Trophoblast cell (in vitro differentiated cells and primary cell): ENCODE data around the gene RPN2.

Experiments
- DNase-seq, 2 donors: peaks; one replicate each; pipeline ENCODE4 v3.0.0-alpha.2; 2016
- H2AFZ ChIP-seq: 2 replicates; pipeline ENCODE4 v1.6.1; 2013; ENCODE audit warnings: low read length, moderate library complexity, mild to moderate bottlenecking; ENCODE audit not compliant: insufficient read depth, poor library complexity
- H2AK5ac ChIP-seq: 2 replicates; pipeline ENCODE4 v1.6.1; 2013; ENCODE audit warnings: mild to moderate bottlenecking, low read length
- H2BK120ac ChIP-seq: 2 replicates; pipeline ENCODE4 v1.6.1; 2013; ENCODE audit warnings: low read length, mild to moderate bottlenecking, moderate library complexity; ENCODE audit not compliant: insufficient read depth, poor library complexity
- H2BK12ac ChIP-seq: 2 replicates; pipeline ENCODE4 v1.6.1; 2013; ENCODE audit warnings: mild to moderate bottlenecking, low read length, moderate library complexity
- H2BK5ac ChIP-seq: 2 replicates; pipeline ENCODE4 v1.6.1; 2013; ENCODE audit warnings: low read length, low read depth, moderate library complexity, mild to moderate bottlenecking; ENCODE audit not compliant: poor library complexity
- H3K14ac ChIP-seq: 2 replicates; pipeline ENCODE4 v1.6.1; 2013; ENCODE audit warnings: mild to moderate bottlenecking, low read length
- H3K18ac ChIP-seq: 2 replicates; pipeline ENCODE4 v1.6.1; 2013; ENCODE audit warnings: mild to moderate bottlenecking, low read length
- H3K23ac ChIP-seq: 2 replicates; pipeline ENCODE4 v1.6.1; 2013; ENCODE audit warnings: low read length
- H3K27ac ChIP-seq: 2 replicates; pipeline ENCODE4 v1.5.1; 2013; ENCODE audit warnings: low read depth, mild to moderate bottlenecking, inconsistent platforms, low read length, moderate library complexity
- H3K27me3 ChIP-seq: 2 replicates; pipeline ENCODE4 v1.6.1; 2013; ENCODE audit warnings: inconsistent platforms, mild to moderate bottlenecking, low read length, moderate library complexity; ENCODE audit not compliant: insufficient read depth
- H3K36me3 ChIP-seq, 2 experiments: 1 replicate in 1 of 2; 2 replicates in 1 of 2; pipeline ENCODE4 v1.6.1; 2013; ENCODE audit warnings: low read length in 2 of 2, mild to moderate bottlenecking in 2 of 2, moderate library complexity in 1 of 2; ENCODE audit not compliant: insufficient read depth in 2 of 2, control insufficient read depth in 1 of 2
- H3K4ac ChIP-seq: 2 replicates; pipeline ENCODE4 v1.6.1; 2013; ENCODE audit warnings: low read depth, mild to moderate bottlenecking, low read length, moderate library complexity
- H3K4me1 ChIP-seq, 2 experiments: 1 replicate in 1 of 2; 2 replicates in 1 of 2; pipeline ENCODE4 v1.6.1; 2013; ENCODE audit warnings: low read length in 2 of 2, mild to moderate bottlenecking in 2 of 2, moderate library complexity in 1 of 2; ENCODE audit not compliant: insufficient read depth in 2 of 2, control insufficient read depth in 1 of 2
- H3K4me2 ChIP-seq: 2 replicates; pipeline ENCODE4 v1.6.1; 2013; ENCODE audit warnings: inconsistent platforms, mild to moderate bottlenecking, low read length, moderate library complexity
- H3K4me3 ChIP-seq: 2 replicates; pipeline ENCODE4 v1.5.1; 2013; ENCODE audit warnings: mild to moderate bottlenecking, low read depth, low read length, inconsistent platforms
- H3K79me1 ChIP-seq: one replicate; pipeline ENCODE4 v1.6.1; 2013; ENCODE audit warnings: low read length
- H3K79me2 ChIP-seq: 2 replicates; pipeline ENCODE4 v1.6.1; 2013; ENCODE audit warnings: low read length, mild to moderate bottlenecking; ENCODE audit not compliant: control insufficient read depth, insufficient read depth, poor library complexity
- H3K9ac ChIP-seq: 2 replicates; pipeline ENCODE4 v1.6.1; 2013; ENCODE audit warnings: mild to moderate bottlenecking, low read length
- H3K9me3 ChIP-seq: 2 replicates; pipeline ENCODE4 v1.6.1; 2013; ENCODE audit warnings: low read depth, mild to moderate bottlenecking, control low read depth, inconsistent platforms, low read length; ENCODE audit not compliant: insufficient read depth
- H4K12ac ChIP-seq: 2 replicates; pipeline ENCODE4 v1.6.1; 2013; ENCODE audit warnings: low read depth, mild to moderate bottlenecking, low read length, moderate library complexity
- H4K8ac ChIP-seq: 2 replicates; pipeline ENCODE4 v1.6.1; 2013; ENCODE audit warnings: low read depth, mild to moderate bottlenecking, low read length, moderate library complexity
- H4K91ac ChIP-seq: one replicate; pipeline ENCODE4 v1.6.1; 2013; ENCODE audit warnings: low read depth, mild to moderate bottlenecking, low read length, moderate library complexity
- WGBS: extraction: QIAGEN DNeasy Blood & Tissue Kit; methylation state at CpG from one replicate; pipeline ENCODE4 v1.1.7; 2013; ENCODE audit warnings: missing lambda C conversion rate; ENCODE audit not compliant: insufficient read length, insufficient coverage; ENCODE audit errors: extremely low coverage; 5-methylcytosine and 5-hydroxymethylcytosine counted together

RPN2 gene

GRCh38 chr20:37163832-37164554, 15.1 kb upstream of the RPN2 start:
- no peak overlapping the region for H3K9ac ChIP-seq
- DNase-seq = no peak
- no peaks in the 10 kb centered on the region for H3K79me2 ChIP-seq
- H3K14ac ChIP-seq = no peak overlapping the region
- H4K91ac ChIP-seq = no peak overlapping the region
- H3K27ac ChIP-seq = no peak overlapping the region
- no peaks in the 10 kb centered on the region for H3K9me3 ChIP-seq
- no peak overlapping the region for H3K4me3 ChIP-seq
- H4K12ac ChIP-seq = no peak overlapping the region
- no peak overlapping the region for H3K23ac ChIP-seq
- no peaks in the 10 kb centered on the region for H3K27me3 ChIP-seq
- no peak overlapping the region for H4K8ac ChIP-seq
- no peak overlapping the region for H2BK120ac ChIP-seq
- no peaks in the 10 kb centered on the region for H3K4me1 ChIP-seq
- no peak overlapping the region for H2AK5ac ChIP-seq
- H2AFZ ChIP-seq = no peak overlapping the region
- H3K4me2 ChIP-seq = no peak overlapping the region
- H2BK12ac ChIP-seq = no peak overlapping the region
- no CpG with 5 or more reads among the region's 4 CpGs for WGBS
- no peaks in the 10 kb centered on the region for H3K36me3 ChIP-seq
- no peaks in the 10 kb centered on the region for H3K79me1 ChIP-seq
- no peak overlapping the region for H2BK5ac ChIP-seq
- no peak overlapping the region for H3K4ac ChIP-seq
- no peak overlapping the region for H3K18ac ChIP-seq

GRCh38 chr20:37165031-37165430, 14.1 kb upstream of the RPN2 start:
- Histone ChIP-seq H3K4ac (no peak overlapping the region), H2BK5ac (no peak overlapping the region), H4K12ac (no peak overlapping the region), H3K4me2 (no peak overlapping the region), H3K9me3 (no peaks in the 10 kb centered on the region), H3K4me1 (no peaks in the 10 kb centered on the region), H3K23ac (no peak overlapping the region), H3K18ac (no peak overlapping the region), H2BK120ac (no peak overlapping the region), H3K27ac (no peak overlapping the region), H3K14ac (no peak overlapping the region), H3K79me1 (no peaks in the 10 kb centered on the region), H3K36me3 (no peaks in the 10 kb centered on the region), H3K9ac (no peak overlapping the region), H2AFZ (no peak overlapping the region), H2BK12ac (no peak overlapping the region), H4K91ac (no peak overlapping the region), H2AK5ac (no peak overlapping the region), H3K27me3 (no peaks in the 10 kb centered on the region), H4K8ac (no peak overlapping the region), H3K4me3 (no peak overlapping the region), H3K79me2 (no peaks in the 10 kb centered on the region)
- no CpG with 5 or more reads among the region's 1 CpG for WGBS
- DNase-seq = no peak

- Histone ChIP-seq H3K4ac (no peak overlapping the region), H3K9me3 (no peaks in the 10 kb centered on the region), H3K9ac (no peak overlapping the region), H4K91ac (no peak overlapping the region), H2AK5ac (no peak overlapping the region), H3K14ac (no peak overlapping the region), H4K8ac (no peak overlapping the region), H2BK5ac (no peak overlapping the region), H2BK12ac (no peak overlapping the region), H2AFZ (no peak overlapping the region), H3K79me1 (no peaks in the 10 kb centered on the region), H3K27me3 (no peaks in the 10 kb centered on the region), H3K4me2 (no peak overlapping the region), H3K23ac (no peak overlapping the region), H4K12ac (no peak overlapping the region), H3K79me2 (no peaks in the 10 kb centered on the region), H3K36me3 (no peaks in the 10 kb centered on the region), H3K18ac (no peak overlapping the region), H3K4me3 (no peak overlapping the region), H3K4me1 (peaks cover 0 to 1% of the 10 kb centered on the region in 2 experiments), H3K27ac (no peak overlapping the region), H2BK120ac (no peak overlapping the region)
- DNase-seq = no peak
- no CpG with 5 or more reads among the region's 5 CpGs for WGBS
These were observed 12.3 kb upstream of the RPN2 start for GRCh38 chr20:37166867-37167266.

GRCh38 chr20:37172836-37173235, 6.3 kb upstream of the RPN2 start:
- Histone ChIP-seq H3K4ac (no peak overlapping the region), H3K79me1 (peaks cover under 1% of the 10 kb centered on the region), H2BK12ac (no peak overlapping the region), H3K14ac (no peak overlapping the region), H3K4me3 (no peak overlapping the region), H2BK120ac (no peak overlapping the region), H3K23ac (no peak overlapping the region), H3K9me3 (no peaks in the 10 kb centered on the region), H2AK5ac (no peak overlapping the region), H3K4me2 (no peak overlapping the region), H3K4me1 (peaks cover 0 to 1% of the 10 kb centered on the region in 2 experiments), H4K12ac (no peak overlapping the region), H3K27ac (no peak overlapping the region), H4K91ac (no peak overlapping the region), H2BK5ac (no peak overlapping the region), H3K18ac (no peak overlapping the region), H3K36me3 (no peaks in the 10 kb centered on the region), H2AFZ (no peak overlapping the region), H4K8ac (no peak overlapping the region), H3K27me3 (no peaks in the 10 kb centered on the region), H3K79me2 (no peaks in the 10 kb centered on the region), H3K9ac (no peak overlapping the region)
- DNase-seq = no peak
- WGBS = no CpG with 5 or more reads among the region's 4 CpGs
